ENCODE data around the gene BAIAP2. TPM values are rescaled to one million over a fixed set of nuclear protein-coding genes. Genes with fewer than 3 reads are reported as not detected.

Gene BAIAP2
- total RNA-seq, 2 donors from 2014 or later = 9.9 to 15.6 TPM

DNA sequence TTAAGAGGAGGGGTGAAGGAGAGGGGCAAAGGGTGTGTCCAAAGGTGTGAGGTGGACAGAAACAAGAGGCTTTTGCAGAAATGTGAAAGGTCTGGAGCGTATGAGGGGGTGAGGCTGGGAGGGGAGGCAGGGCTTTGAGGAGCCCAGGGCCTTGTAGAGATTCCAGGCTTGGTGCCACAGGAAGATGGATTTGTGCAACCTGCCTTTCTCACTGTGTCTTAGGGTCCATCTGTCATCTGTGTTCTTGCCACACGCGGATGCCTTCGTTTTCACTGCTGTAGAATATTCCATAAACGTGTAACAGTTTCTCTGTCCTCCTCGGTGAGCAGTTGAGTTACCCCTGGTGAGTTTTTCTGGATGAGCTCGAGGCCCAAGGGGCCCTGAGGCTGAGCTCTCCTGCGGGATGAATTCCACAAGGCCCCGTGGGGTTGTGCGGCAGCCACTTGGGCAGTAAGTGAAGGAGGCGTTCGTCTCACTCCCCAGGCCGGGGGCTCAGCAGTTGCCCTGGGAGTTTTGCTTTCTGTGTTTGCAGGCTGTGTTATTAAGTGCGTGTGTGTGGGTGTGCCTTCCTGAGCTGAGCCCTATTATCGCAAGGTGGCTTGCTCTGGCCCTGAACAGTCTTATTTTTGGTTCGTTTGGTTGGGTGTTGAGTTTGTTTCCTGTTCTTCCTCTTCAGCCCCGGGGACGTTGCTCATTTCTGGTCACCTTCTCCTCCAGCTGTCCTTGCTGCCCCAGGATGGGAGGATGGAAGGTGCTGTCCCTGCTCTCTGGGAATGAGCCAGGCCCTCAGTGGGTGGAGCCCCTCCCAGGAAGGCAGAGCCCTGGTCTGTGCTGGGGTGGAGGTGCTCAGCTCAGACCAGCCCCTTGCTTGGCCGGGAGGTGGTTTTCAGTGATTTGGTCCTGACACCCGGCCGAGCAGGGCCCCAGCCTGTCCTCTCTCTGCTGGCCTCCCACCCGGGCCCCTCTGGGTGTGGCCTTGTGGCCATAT is 28.4 kb downstream of the BAIAP2 start:
- Histone ChIP-seq H3K27me3 (replicated peaks; ENCODE audit: insufficient read depth) (no peaks in the 10 kb centered on the region), H3K36me3 (no peaks in the 10 kb centered on the region), H3K27ac (no peak overlapping the region), H3K4me1 (ENCODE audit: control insufficient read depth in 1 of 2, low read depth in 2 of 2) (peaks cover 0 to 14% of the 10 kb centered on the region in 2 donors), H3K4me3 (no peak overlapping the region), H3K9me3 (no peaks in the 10 kb centered on the region)
- DNase-seq (ENCODE audit: low spot score) (no peak), ATAC-seq (ENCODE audit: insufficient number of reproducible peaks, low FRiP score, low read depth) (no peak)
- TF ChIP-seq, protein P1, sequence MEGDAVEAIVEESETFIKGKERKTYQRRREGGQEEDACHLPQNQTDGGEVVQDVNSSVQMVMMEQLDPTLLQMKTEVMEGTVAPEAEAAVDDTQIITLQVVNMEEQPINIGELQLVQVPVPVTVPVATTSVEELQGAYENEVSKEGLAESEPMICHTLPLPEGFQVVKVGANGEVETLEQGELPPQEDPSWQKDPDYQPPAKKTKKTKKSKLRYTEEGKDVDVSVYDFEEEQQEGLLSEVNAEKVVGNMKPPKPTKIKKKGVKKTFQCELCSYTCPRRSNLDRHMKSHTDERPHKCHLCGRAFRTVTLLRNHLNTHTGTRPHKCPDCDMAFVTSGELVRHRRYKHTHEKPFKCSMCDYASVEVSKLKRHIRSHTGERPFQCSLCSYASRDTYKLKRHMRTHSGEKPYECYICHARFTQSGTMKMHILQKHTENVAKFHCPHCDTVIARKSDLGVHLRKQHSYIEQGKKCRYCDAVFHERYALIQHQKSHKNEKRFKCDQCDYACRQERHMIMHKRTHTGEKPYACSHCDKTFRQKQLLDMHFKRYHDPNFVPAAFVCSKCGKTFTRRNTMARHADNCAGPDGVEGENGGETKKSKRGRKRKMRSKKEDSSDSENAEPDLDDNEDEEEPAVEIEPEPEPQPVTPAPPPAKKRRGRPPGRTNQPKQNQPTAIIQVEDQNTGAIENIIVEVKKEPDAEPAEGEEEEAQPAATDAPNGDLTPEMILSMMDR (IDR thresholded peaks at IDR 0.05) = no peak

DNA sequence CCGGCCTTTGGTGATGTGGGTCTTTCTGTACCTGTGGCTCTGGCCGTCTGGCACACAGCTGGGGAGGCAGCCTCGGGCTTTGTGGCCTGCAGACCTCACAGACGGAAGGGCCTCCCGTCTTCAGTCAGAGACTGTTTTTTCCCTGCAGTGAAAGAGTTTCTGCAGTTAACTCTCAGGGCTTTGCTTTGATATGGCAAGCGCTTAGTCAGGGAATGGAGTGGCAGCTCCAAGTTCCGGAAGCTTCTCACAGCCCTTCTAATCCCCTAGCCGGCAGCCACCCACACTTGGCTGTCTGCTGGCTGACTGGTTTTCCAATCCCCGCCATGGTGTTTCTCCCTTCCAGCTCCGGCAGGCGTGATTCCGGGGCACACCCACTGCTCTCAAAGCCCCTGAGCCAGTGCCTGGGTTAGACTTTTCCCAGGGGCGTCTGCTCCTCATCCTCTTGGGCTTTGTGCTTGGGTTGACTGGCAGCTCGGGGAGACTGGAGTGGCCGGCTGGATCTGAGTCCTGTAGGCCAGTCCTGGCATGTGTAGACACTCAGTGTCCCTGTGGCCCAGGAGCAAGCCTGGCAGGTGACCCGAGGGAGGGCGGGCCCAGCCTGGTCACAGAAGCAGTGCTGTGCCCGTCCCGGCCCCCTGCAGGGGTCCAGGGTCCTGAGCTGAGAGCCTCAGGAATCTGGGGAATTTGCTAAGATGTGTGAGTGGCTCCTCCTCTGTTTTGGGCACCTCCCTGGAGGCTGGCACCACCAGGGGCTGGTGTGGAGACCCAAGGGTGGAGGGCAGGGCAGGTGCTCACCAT is 29.9 kb downstream of the BAIAP2 start:
- H3K4me1 ChIP-seq (ENCODE audit: control insufficient read depth in 1 of 2, low read depth in 2 of 2) = peaks cover 0 to 20% of the 10 kb centered on the region in 2 donors
- ATAC-seq (ENCODE audit: insufficient number of reproducible peaks, low FRiP score, low read depth) (no peak), DNase-seq (ENCODE audit: low spot score) (no peak)
- no peaks in the 10 kb centered on the region for H3K36me3 ChIP-seq
- H3K27ac ChIP-seq = no peak overlapping the region
- H3K27me3 ChIP-seq (replicated peaks; ENCODE audit: insufficient read depth) = no peaks in the 10 kb centered on the region
- no peak overlapping the region for H3K4me3 ChIP-seq
- no peaks in the 10 kb centered on the region for H3K9me3 ChIP-seq
- TF ChIP-seq, protein P1 (IDR thresholded peaks at IDR 0.05) = no peak

- no peak overlapping the region for H3K27ac ChIP-seq
- peaks cover 0 to 20% of the 10 kb centered on the region in 2 donors for H3K4me1 ChIP-seq (ENCODE audit: control insufficient read depth in 1 of 2, low read depth in 2 of 2)
- ATAC-seq (ENCODE audit: insufficient number of reproducible peaks, low FRiP score, low read depth) = no peak
- no peaks in the 10 kb centered on the region for H3K27me3 ChIP-seq (replicated peaks; ENCODE audit: insufficient read depth)
- no peak for DNase-seq (ENCODE audit: low spot score)
- H3K9me3 ChIP-seq = no peaks in the 10 kb centered on the region
- no peak overlapping the region for H3K4me3 ChIP-seq
- TF ChIP-seq, protein P1 (IDR thresholded peaks at IDR 0.05) = no peak
- no peaks in the 10 kb centered on the region for H3K36me3 ChIP-seq
Observed at GRCh38 chr17:81065500-81065899, 30.5 kb downstream of the BAIAP2 start.

DNA sequence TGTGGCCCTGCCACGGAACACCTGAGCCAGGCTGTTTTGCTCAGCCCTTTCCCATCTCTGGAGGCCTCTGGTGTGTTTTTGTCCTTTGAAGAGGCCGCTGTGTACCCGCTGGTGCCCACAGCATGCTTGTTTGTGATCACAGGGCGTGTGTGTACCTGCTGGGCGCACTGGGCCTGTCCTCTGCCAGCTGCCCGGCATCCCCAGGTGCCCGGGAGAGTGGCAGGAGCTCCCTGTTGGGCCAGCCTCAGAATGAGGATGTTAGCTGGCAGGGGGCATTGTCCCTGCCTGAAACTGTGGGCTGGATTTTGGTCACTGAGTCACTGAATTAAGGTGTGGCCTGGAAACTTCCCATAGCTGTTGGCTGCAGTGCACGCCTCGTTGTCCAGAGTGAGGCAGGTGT is 31.1 kb downstream of the BAIAP2 start:
- Histone ChIP-seq H3K4me1 (ENCODE audit: control insufficient read depth in 1 of 2, low read depth in 2 of 2) (peaks cover 0 to 20% of the 10 kb centered on the region in 2 donors), H3K9me3 (no peaks in the 10 kb centered on the region), H3K36me3 (no peaks in the 10 kb centered on the region), H3K27ac (no peak overlapping the region), H3K4me3 (no peak overlapping the region), H3K27me3 (replicated peaks; ENCODE audit: insufficient read depth) (no peaks in the 10 kb centered on the region)
- DNase-seq (ENCODE audit: low spot score) = no peak
- TF ChIP-seq, protein P1 (IDR thresholded peaks at IDR 0.05) = no peak
- ATAC-seq (ENCODE audit: insufficient number of reproducible peaks, low FRiP score, low read depth) = no peak

DNA sequence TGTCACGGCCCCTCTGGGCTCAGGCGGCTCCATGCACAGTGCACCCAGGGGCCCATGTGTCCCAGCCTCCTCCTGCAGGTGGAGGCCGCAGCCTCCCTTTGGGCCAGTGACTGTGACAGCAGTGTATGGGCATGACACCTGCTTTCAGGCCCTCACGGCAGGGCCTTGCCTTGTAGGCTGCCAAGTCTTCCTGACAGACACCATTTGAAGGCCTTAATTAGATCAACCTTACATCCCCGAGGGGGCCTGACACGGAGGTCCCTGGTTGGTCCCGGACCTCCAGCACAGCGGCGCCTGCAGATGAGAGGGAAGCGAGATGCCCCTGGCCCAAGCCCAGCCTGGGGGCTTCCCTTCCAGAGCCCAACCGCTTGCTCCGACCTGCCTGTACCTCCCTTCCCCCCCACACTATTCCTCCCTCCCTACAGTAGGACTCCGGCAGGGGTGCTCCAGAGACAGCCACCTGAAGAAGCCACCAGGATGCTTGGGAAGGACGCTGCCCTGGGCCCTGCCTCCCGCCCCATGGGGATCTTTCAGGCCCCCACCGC is 31.9 kb downstream of the BAIAP2 start:
- H3K36me3 ChIP-seq = no peaks in the 10 kb centered on the region
- H3K4me1 ChIP-seq (ENCODE audit: control insufficient read depth in 1 of 2, low read depth in 2 of 2) = peaks cover 0 to 20% of the 10 kb centered on the region in 2 donors
- TF ChIP-seq, protein P1 (IDR thresholded peaks at IDR 0.05) = no peak
- no peaks in the 10 kb centered on the region for H3K27me3 ChIP-seq (replicated peaks; ENCODE audit: insufficient read depth)
- no peak overlapping the region for H3K4me3 ChIP-seq
- no peak overlapping the region for H3K27ac ChIP-seq
- DNase-seq (ENCODE audit: low spot score) (no peak), ATAC-seq (ENCODE audit: insufficient number of reproducible peaks, low FRiP score, low read depth) (no peak)
- no peaks in the 10 kb centered on the region for H3K9me3 ChIP-seq
